C4-2B (cell line): ENCODE results near the gene RNF31.

Experiments used
- ZFX ChIP-seq: fragments of 450-650 bp; IDR thresholded peaks from 2 replicates; pipeline ENCODE4 v1.6.1; 2017
- TF ChIP-seq, protein P1 (sequence below): fragments of 450-650 bp; conservative IDR thresholded peaks from 2 replicates; pipeline ENCODE4 v1.5.1; 2017; ENCODE audit warnings: mild to moderate bottlenecking

GRCh38 chr14:24187539-24187915 is 40.2 kb downstream of the RNF31 start:
- TF ChIP-seq, protein P1, sequence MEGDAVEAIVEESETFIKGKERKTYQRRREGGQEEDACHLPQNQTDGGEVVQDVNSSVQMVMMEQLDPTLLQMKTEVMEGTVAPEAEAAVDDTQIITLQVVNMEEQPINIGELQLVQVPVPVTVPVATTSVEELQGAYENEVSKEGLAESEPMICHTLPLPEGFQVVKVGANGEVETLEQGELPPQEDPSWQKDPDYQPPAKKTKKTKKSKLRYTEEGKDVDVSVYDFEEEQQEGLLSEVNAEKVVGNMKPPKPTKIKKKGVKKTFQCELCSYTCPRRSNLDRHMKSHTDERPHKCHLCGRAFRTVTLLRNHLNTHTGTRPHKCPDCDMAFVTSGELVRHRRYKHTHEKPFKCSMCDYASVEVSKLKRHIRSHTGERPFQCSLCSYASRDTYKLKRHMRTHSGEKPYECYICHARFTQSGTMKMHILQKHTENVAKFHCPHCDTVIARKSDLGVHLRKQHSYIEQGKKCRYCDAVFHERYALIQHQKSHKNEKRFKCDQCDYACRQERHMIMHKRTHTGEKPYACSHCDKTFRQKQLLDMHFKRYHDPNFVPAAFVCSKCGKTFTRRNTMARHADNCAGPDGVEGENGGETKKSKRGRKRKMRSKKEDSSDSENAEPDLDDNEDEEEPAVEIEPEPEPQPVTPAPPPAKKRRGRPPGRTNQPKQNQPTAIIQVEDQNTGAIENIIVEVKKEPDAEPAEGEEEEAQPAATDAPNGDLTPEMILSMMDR, result no peak
- TF ChIP-seq ZFX, result no peak
